Nephron progenitor cell (in vitro differentiated cells): ENCODE results near the gene CCDC9B.
A peak's percentile ranks its signal among the peaks of the same experiment; 100 is the strongest.

ENCODE experiments used
- DNase-seq: peaks from one replicate; pipeline ENCODE4 v3.0.0; 2021
- H3K27ac Mint-ChIP-seq: 2 replicates; pipeline ENCODE4 v1.8.0; 2021; ENCODE audit warnings: mild to moderate bottlenecking, moderate library complexity, mixed read lengths
- H3K27me3 Mint-ChIP-seq: 2 replicates; pipeline ENCODE4 v1.8.0; 2021; ENCODE audit warnings: mild to moderate bottlenecking, low read depth, mixed read lengths; ENCODE audit not compliant: poor library complexity
- H3K36me3 Mint-ChIP-seq: 2 replicates; pipeline ENCODE4 v1.8.0; 2021; ENCODE audit warnings: low read depth, mixed read lengths
- H3K4me1 Mint-ChIP-seq: 2 replicates; pipeline ENCODE4 v1.8.0; 2021; ENCODE audit warnings: mixed read lengths
- H3K4me3 Mint-ChIP-seq: 2 replicates; pipeline ENCODE4 v1.8.0; 2021; ENCODE audit warnings: mild to moderate bottlenecking, moderate library complexity, mixed read lengths
- H3K9me3 Mint-ChIP-seq: 2 replicates; pipeline ENCODE4 v1.8.0; 2021; ENCODE audit warnings: mild to moderate bottlenecking, moderate library complexity, mixed read lengths
- TF ChIP-seq, protein P1 (sequence below): fragments of 200-600 bp; sonication (generic); IDR thresholded peaks from 2 replicates; pipeline ENCODE4 v1.5.0; 2021; ENCODE audit warnings: antibody characterized with exemption

Gene CCDC9B

DNA sequence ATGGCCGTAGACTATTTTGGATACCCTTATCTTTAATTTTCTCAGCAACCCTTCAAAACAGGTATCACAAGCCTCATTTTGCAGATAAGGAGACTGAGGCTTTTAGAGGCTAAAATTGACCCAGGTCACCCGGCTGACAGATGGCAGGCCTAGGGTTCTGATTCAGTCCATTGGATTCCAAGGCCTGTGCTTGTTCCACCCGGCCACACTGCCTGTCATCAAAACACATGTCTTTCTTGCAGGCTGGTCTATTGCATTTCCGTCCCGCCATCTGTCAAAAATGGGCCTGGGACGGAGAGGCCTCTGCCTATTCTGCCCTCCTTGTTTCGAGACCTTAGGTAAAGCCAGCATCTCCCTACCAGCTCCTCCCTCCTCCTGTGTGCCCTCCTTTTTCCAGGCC is 9.1 kb downstream of the CCDC9B start:
- TF ChIP-seq, protein P1, sequence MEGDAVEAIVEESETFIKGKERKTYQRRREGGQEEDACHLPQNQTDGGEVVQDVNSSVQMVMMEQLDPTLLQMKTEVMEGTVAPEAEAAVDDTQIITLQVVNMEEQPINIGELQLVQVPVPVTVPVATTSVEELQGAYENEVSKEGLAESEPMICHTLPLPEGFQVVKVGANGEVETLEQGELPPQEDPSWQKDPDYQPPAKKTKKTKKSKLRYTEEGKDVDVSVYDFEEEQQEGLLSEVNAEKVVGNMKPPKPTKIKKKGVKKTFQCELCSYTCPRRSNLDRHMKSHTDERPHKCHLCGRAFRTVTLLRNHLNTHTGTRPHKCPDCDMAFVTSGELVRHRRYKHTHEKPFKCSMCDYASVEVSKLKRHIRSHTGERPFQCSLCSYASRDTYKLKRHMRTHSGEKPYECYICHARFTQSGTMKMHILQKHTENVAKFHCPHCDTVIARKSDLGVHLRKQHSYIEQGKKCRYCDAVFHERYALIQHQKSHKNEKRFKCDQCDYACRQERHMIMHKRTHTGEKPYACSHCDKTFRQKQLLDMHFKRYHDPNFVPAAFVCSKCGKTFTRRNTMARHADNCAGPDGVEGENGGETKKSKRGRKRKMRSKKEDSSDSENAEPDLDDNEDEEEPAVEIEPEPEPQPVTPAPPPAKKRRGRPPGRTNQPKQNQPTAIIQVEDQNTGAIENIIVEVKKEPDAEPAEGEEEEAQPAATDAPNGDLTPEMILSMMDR, result no peak
- Mint-ChIP-seq H3K36me3 (peaks cover 5% of the 10 kb centered on the region), H3K4me3 (no peak overlapping the region), H3K27me3 (peaks cover 24% of the 10 kb centered on the region), H3K4me1 (peaks cover 58% of the 10 kb centered on the region), H3K9me3 (no peaks in the 10 kb centered on the region), H3K27ac (no peak overlapping the region)
- no peak for DNase-seq

DNA sequence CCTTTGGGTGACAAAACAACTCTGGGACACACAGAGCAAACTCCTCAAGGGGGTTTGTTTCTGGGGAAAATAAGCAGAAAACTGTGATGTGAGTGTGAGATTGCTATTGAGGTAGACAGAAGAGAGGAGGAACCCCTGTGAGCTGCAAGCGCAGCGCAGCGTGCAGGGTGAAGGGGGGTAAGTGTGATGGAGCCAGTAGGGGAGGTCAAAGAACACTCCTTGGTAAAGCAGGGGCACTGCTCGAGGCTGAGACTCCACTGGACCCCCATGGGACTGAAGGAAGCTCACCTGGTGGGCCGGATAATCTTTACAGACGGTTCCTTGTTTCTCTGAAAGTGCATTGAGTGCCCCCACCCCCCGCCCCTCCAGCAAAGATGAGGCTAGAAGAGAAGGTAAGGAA is 9.7 kb downstream of the CCDC9B start:
- H3K9me3 Mint-ChIP-seq, result no peaks in the 10 kb centered on the region
- TF ChIP-seq, protein P1, result no peak
- peaks cover 28% of the 10 kb centered on the region for H3K27me3 Mint-ChIP-seq
- no peak overlapping the region for H3K4me3 Mint-ChIP-seq
- H3K36me3 Mint-ChIP-seq, result peaks cover 11% of the 10 kb centered on the region
- H3K27ac Mint-ChIP-seq, result no peak overlapping the region
- no peak for DNase-seq
- peaks cover 64% of the 10 kb centered on the region for H3K4me1 Mint-ChIP-seq

DNA sequence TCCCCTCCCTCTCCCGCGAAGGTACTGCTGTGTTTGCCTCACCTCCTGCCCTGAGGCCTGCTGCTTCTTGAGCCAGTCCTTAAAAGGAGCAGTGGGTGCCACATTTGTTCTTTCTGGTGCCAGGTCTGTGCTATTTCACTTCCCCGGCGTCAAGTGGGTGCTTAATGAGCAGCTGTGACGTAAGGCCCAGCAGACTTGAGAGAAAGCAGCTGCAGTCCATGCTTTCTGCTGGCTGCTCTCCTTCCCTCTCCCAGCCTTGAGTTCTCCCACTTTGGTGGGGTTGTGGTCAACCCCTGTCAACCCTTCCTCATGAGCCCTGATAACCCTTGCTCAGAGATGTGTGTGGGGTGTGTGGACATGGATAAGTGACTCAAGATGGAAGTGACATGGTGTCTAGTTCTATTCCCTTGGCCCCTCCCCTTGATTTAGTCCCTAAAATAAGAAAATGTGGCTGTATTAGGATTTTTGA is 10.3 kb downstream of the CCDC9B start:
- no peaks in the 10 kb centered on the region for H3K9me3 Mint-ChIP-seq
- H3K4me3 Mint-ChIP-seq, result no peak overlapping the region
- H3K27me3 Mint-ChIP-seq, result peaks cover 28% of the 10 kb centered on the region
- TF ChIP-seq, protein P1, result no peak
- no peak for DNase-seq
- peaks cover 14% of the 10 kb centered on the region for H3K36me3 Mint-ChIP-seq
- H3K27ac Mint-ChIP-seq, result no peak overlapping the region
- peaks cover 62% of the 10 kb centered on the region for H3K4me1 Mint-ChIP-seq

- H3K36me3 Mint-ChIP-seq, result peaks cover 18% of the 10 kb centered on the region
- TF ChIP-seq, protein P1, result no peak
- no peak for DNase-seq
- H3K4me1 Mint-ChIP-seq, result peaks cover 68% of the 10 kb centered on the region
- H3K9me3 Mint-ChIP-seq, result no peaks in the 10 kb centered on the region
- peaks cover 34% of the 10 kb centered on the region for H3K27me3 Mint-ChIP-seq
- H3K4me3 Mint-ChIP-seq, result no peak overlapping the region
- no peak overlapping the region for H3K27ac Mint-ChIP-seq
Measured at GRCh38 chr15:40329804-40330203, 10.9 kb downstream of the CCDC9B start.

- H3K9me3 Mint-ChIP-seq, result no peaks in the 10 kb centered on the region
- H3K27ac Mint-ChIP-seq, result no peak overlapping the region
- no peak for DNase-seq
- H3K27me3 Mint-ChIP-seq, result peaks cover 37% of the 10 kb centered on the region
- H3K4me3 Mint-ChIP-seq, result no peak overlapping the region
- TF ChIP-seq, protein P1, result no peak
- peaks cover 18% of the 10 kb centered on the region for H3K36me3 Mint-ChIP-seq
- H3K4me1 Mint-ChIP-seq, result peaks cover 62% of the 10 kb centered on the region
Measured at GRCh38 chr15:40328751-40329150, 12.0 kb downstream of the CCDC9B start.

GRCh38 chr15:40328176-40328575 is 12.6 kb downstream of the CCDC9B start:
- DNase-seq, result no peak
- H3K27ac Mint-ChIP-seq, result no peak overlapping the region
- H3K4me1 Mint-ChIP-seq, result peaks cover 58% of the 10 kb centered on the region
- no peaks in the 10 kb centered on the region for H3K9me3 Mint-ChIP-seq
- TF ChIP-seq, protein P1, result no peak
- peak overlapping the region; percentile 29 for H3K4me3 Mint-ChIP-seq
- peaks cover 39% of the 10 kb centered on the region for H3K27me3 Mint-ChIP-seq
- H3K36me3 Mint-ChIP-seq, result peaks cover 18% of the 10 kb centered on the region
